ENCODE data around the gene MX1. TPM values are rescaled to one million over a fixed set of nuclear protein-coding genes. Genes with fewer than 3 reads are reported as not detected.

Gene MX1
- total and polyA plus RNA-seq, 2 of the 13 experiments (the other 11 are each of a cell fraction or from before 2014, with no cell fraction given), result 2.6 to 5.8 TPM

DNA sequence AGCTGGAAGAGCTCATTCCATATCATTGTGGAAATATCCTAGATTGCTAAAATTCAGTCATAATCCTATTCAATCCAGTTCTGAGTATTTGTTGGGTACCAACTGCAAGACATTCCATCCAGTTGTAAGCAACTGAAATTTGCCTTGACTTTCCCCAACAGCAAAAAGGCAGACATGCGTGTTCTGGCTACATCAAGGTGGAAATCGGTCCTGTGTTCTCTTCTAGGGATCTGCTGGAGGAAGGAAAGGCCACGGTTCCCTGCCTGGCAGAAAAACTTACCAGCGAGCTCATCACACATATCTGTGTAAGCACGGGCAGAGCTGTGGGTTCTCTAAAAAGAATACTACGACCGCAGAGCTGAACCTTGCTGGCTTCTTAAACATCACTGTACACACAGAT lies 17.5 kb downstream of the MX1 start:
- CTCF ChIA-PET (ENCODE audit: low intra/inter-chr PET ratio, low total read pairs), result no interaction called here
- in situ Hi-C loops (cut with HindIII; ENCODE audit: extremely low pct_ligation_motif_present, low pct_unique_long_range_greater_than_20kb) (no loop called here), intact Hi-C loops (cut with micrococcal nuclease; ENCODE audit: unreplicated experiment) (no loop called here)
- Histone ChIP-seq H3K27ac (ENCODE audit: extremely low read length, insufficient read depth, low read length) (no peak overlapping the region), H4K20me1 (ENCODE audit: insufficient read depth, low read length) (no peaks in the 10 kb centered on the region), H3K4me3 (replicated peaks in 1 of 3; ENCODE audit: insufficient read depth in 1 of 3, low read depth in 2 of 3, low read length in 3 of 3) (no peak overlapping the region), H3K79me2 (ENCODE audit: insufficient read depth, low read length) (no peaks in the 10 kb centered on the region), H3K36me3 (replicated peaks in 1 of 2; ENCODE audit: control insufficient read depth in 1 of 2, insufficient read depth in 2 of 2, low read length in 2 of 2) (no peaks in the 10 kb centered on the region), H3K4me1 (ENCODE audit: insufficient read depth, low read length) (no peaks in the 10 kb centered on the region), H3K4me2 (ENCODE audit: low read depth, low read length) (no peak overlapping the region), H3K9me3 (ENCODE audit: low read length) (no peaks in the 10 kb centered on the region), H3K27me3 (ENCODE audit: control insufficient read depth in 1 of 2, insufficient read depth in 2 of 2, low read length in 2 of 2) (no peaks in the 10 kb centered on the region), H2AFZ (ENCODE audit: low read length) (no peak overlapping the region), H3K9ac (ENCODE audit: insufficient read depth, low read depth, low read length) (no peak overlapping the region)
- ATAC-seq (no peak), FAIRE-seq (no peak), DNase-seq (ENCODE audit: low spot score) (no peak)
- TF ChIP-seq PRPF4 (IDR thresholded peaks at IDR 0.05; ENCODE audit: low read depth, low read length, poor library complexity, severe bottlenecking), result no peak
- TF ChIP-seq ZNF24 (IDR thresholded peaks at IDR 0.05), result no peak
- TF ChIP-seq, protein P1, sequence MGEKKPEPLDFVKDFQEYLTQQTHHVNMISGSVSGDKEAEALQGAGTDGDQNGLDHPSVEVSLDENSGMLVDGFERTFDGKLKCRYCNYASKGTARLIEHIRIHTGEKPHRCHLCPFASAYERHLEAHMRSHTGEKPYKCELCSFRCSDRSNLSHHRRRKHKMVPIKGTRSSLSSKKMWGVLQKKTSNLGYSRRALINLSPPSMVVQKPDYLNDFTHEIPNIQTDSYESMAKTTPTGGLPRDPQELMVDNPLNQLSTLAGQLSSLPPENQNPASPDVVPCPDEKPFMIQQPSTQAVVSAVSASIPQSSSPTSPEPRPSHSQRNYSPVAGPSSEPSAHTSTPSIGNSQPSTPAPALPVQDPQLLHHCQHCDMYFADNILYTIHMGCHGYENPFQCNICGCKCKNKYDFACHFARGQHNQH (CRISPR knock-in tag; IDR thresholded peaks at IDR 0.05), result no peak
- TF ChIP-seq FOXA3 (CRISPR knock-in tag; IDR thresholded peaks at IDR 0.05), result no peak
- TF ChIP-seq ZNF674 (CRISPR knock-in tag; IDR thresholded peaks at IDR 0.05; ENCODE audit: low read depth), result no peak
- TF ChIP-seq SAP130 (CRISPR knock-in tag; IDR thresholded peaks at IDR 0.05; ENCODE audit: low read depth), result no peak
- TF ChIP-seq NFE2L2 (IDR thresholded peaks at IDR 0.05; ENCODE audit: low read length), result no peak
- TF ChIP-seq STAT5B (CRISPR knock-in tag; IDR thresholded peaks at IDR 0.05), result no peak
- no peak for TF ChIP-seq ZMYM2 (CRISPR knock-in tag; IDR thresholded peaks at IDR 0.05)
- 86% methylated on average over 7 of the region's 7 CpGs for WGBS (ENCODE audit: low lambda C conversion rate)
- POLR2A ChIA-PET, result no interaction called here
- no TSS peak for BruUV-seq (replicated peaks)

Measured in HepG2 (cell line).